Gastrocnemius medialis (tissue), 4 donors: Measurements from ENCODE around the gene HSD17B14.

Experiments
- POLR2A ChIP-seq, 2 donors: fragments of 450-650 bp; IDR thresholded peaks; one replicate each; pipeline ENCODE4 v1.6.1; 2017; ENCODE audit warnings: antibody characterized with exemption in 2 of 2, mild to moderate bottlenecking in 2 of 2, moderate library complexity in 2 of 2
- TF ChIP-seq, protein P1 (sequence below), 5 experiments: fragments of 450-650 bp in 3 of 5; fragments of 200-600 bp in 2 of 5; sonication (generic) in 2 of 5; IDR thresholded peaks in 4 of 5; conservative IDR thresholded peaks in 1 of 5; 1 replicate in 4 of 5; 2 replicates in 1 of 5; pipeline ENCODE4 v1.5.1; 2016 to 2019; ENCODE audit warnings: antibody characterized with exemption in 5 of 5, mild to moderate bottlenecking in 3 of 5, moderate library complexity in 3 of 5

DNA sequence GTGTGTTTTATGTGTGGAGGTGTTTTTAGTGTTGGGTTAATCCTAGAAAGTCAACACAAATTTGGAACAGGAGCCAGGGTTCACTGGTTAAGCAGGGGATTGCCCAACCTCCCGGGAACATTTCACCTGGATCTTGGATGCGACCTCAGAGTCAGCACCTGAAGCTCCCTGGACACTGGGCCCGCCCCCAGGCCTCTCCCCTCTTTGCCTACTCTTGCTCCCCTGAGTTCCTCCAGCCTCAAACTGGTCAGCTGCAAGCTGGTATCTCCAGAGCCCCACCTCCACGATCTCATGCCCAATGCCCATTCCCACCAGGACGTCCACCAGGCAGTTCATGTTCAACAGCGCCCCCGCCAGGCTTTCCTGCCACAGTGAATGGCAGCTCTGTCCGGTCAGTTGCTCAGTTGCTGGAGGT is 9.7 kb downstream of the HSD17B14 start:
- TF ChIP-seq, protein P1, sequence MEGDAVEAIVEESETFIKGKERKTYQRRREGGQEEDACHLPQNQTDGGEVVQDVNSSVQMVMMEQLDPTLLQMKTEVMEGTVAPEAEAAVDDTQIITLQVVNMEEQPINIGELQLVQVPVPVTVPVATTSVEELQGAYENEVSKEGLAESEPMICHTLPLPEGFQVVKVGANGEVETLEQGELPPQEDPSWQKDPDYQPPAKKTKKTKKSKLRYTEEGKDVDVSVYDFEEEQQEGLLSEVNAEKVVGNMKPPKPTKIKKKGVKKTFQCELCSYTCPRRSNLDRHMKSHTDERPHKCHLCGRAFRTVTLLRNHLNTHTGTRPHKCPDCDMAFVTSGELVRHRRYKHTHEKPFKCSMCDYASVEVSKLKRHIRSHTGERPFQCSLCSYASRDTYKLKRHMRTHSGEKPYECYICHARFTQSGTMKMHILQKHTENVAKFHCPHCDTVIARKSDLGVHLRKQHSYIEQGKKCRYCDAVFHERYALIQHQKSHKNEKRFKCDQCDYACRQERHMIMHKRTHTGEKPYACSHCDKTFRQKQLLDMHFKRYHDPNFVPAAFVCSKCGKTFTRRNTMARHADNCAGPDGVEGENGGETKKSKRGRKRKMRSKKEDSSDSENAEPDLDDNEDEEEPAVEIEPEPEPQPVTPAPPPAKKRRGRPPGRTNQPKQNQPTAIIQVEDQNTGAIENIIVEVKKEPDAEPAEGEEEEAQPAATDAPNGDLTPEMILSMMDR (IDR thresholded peaks at IDR 0.05 in 4 of 5, conservative IDR thresholded peaks at IDR 0.05 in 1 of 5) = peak in 1 of 5 experiments; percentile 19
- no peak for TF ChIP-seq POLR2A (IDR thresholded peaks at IDR 0.05)
